Upper lobe of right lung (tissue), 1 donor: ENCODE data around the gene TROAP. TPM values are rescaled to one million over a fixed set of nuclear protein-coding genes. Genes with fewer than 3 reads are reported as not detected.

Source experiments
- ATAC-seq: fragments of 200-7000 bp; cut with Tn5 transposase; one replicate; pipeline ENCODE4 v1.9.1; 2020; ENCODE audit warnings: mild to moderate bottlenecking, moderate library complexity
- DNase-seq: peaks from one replicate; pipeline ENCODE4 v3.0.0-alpha.2; 2020
- H3K27ac ChIP-seq: fragments of 200-600 bp; one replicate; pipeline ENCODE4 v1.8.0; 2022
- H3K27me3 ChIP-seq: fragments of 200-600 bp; one replicate; pipeline ENCODE4 v1.8.0; 2022; ENCODE audit warnings: mild to moderate bottlenecking
- H3K36me3 ChIP-seq: fragments of 200-600 bp; one replicate; pipeline ENCODE4 v1.8.0; 2022
- H3K4me1 ChIP-seq: fragments of 200-600 bp; one replicate; pipeline ENCODE4 v1.8.0; 2022
- H3K4me3 ChIP-seq: fragments of 200-600 bp; one replicate; pipeline ENCODE4 v1.8.0; 2022; ENCODE audit warnings: mild to moderate bottlenecking
- H3K9me3 ChIP-seq: fragments of 200-600 bp; one replicate; pipeline ENCODE4 v1.8.0; 2022
- intact Hi-C: fragments of 100-400 bp; cut with DNase I; formaldehyde crosslinking; loops from one replicate; pipeline ENCODE4 v1.11.0; 2022
- total RNA-seq: library from RNA; stranded (reverse); fragmentation: NEBNext Ultra II Directional; extraction: Animal tissue kit (Norgen Biotek cat#: 25700); gene quantifications from one replicate; pipeline ENCODE4 v1.2.1, GENCODE V29; 2021
- TF ChIP-seq, protein P1 (sequence below): fragments of 200-600 bp; IDR thresholded peaks from one replicate; pipeline ENCODE4 v1.8.0; 2022; ENCODE audit warnings: antibody characterized with exemption
- donor health status: DM: no; HTN: yes; CAD: no; lungs with severe emphysema.

The TROAP gene
- total RNA-seq, 1 donor from 2014 or later: 0.96 TPM

DNA sequence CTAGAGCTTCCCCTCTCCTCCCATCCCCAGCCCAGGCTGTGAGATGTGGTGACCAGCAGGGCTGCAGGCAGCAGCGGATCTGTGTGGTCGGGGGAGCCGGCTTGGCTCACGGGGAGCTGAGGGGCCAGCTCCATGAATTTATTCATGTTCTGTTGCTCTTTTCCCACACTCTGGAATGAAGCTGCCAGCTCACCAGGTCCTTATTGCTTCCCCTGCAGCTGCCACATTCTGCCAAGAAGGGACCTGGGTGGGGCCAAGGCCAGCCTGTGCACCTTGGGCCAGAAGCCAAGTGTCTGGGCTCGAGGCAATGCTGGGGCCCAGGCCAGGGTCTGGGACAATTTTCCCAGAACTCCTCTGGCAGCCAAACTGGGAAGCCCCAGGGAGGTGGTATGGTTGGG lies 16.4 kb downstream of the TROAP start:
- intact Hi-C loops: no loop called here
- H3K4me3 ChIP-seq: no peak overlapping the region
- DNase-seq: peak; percentile 56
- no peaks in the 10 kb centered on the region for H3K36me3 ChIP-seq
- TF ChIP-seq, protein P1, sequence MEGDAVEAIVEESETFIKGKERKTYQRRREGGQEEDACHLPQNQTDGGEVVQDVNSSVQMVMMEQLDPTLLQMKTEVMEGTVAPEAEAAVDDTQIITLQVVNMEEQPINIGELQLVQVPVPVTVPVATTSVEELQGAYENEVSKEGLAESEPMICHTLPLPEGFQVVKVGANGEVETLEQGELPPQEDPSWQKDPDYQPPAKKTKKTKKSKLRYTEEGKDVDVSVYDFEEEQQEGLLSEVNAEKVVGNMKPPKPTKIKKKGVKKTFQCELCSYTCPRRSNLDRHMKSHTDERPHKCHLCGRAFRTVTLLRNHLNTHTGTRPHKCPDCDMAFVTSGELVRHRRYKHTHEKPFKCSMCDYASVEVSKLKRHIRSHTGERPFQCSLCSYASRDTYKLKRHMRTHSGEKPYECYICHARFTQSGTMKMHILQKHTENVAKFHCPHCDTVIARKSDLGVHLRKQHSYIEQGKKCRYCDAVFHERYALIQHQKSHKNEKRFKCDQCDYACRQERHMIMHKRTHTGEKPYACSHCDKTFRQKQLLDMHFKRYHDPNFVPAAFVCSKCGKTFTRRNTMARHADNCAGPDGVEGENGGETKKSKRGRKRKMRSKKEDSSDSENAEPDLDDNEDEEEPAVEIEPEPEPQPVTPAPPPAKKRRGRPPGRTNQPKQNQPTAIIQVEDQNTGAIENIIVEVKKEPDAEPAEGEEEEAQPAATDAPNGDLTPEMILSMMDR: no peak
- no peak overlapping the region for H3K27ac ChIP-seq
- peaks cover 67% of the 10 kb centered on the region for H3K27me3 ChIP-seq
- peaks cover 27% of the 10 kb centered on the region for H3K4me1 ChIP-seq
- ATAC-seq: no peak
- H3K9me3 ChIP-seq: no peaks in the 10 kb centered on the region

DNA sequence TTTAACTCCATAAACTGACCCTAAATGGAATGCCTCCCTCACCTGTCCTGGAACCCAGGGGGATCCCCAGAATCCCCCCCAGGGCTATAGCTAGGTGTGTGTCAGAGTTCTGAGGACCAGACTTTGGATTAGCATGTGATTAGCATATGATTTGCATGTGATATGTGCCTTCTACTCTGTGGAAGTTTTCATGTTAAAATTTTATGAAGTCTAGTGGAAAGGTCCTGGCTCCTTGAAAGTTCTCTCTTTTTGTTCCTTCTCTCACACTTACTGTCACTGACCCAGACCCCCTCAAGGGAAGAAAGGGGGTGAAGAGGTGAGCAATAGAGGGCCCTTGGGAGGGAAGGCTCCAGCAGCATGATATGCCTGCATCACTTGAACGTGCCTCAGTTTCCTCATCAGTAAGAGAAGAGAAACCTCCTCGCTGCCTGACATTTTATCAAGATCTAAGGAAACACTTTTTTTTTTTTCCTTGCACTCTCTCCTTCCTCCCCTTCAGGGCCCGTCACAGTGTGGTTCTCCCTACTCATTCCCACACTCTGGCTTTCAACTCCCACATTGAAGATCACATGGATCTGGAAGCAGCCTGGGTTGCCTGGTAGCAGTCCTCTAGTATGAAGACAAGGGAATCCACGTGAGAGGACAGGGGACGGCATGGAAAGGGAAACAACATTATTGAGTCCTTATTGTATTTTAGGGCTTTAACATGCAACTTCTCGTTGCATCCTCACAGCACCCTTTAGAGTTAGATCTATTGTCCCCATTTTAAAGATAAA lies 17.2 kb downstream of the TROAP start:
- ATAC-seq (no peak), DNase-seq (peak; percentile 3)
- H3K27ac ChIP-seq: no peak overlapping the region
- no peaks in the 10 kb centered on the region for H3K36me3 ChIP-seq
- H3K4me3 ChIP-seq: no peak overlapping the region
- intact Hi-C loops: loop anchor here (10.0 kb wide), 1 partner anchor 55 kb away; no protein-coding TSS in a partner anchor
- H3K4me1 ChIP-seq: peaks cover 31% of the 10 kb centered on the region
- H3K27me3 ChIP-seq: peaks cover 67% of the 10 kb centered on the region
- TF ChIP-seq, protein P1: no peak
- H3K9me3 ChIP-seq: no peaks in the 10 kb centered on the region

DNA sequence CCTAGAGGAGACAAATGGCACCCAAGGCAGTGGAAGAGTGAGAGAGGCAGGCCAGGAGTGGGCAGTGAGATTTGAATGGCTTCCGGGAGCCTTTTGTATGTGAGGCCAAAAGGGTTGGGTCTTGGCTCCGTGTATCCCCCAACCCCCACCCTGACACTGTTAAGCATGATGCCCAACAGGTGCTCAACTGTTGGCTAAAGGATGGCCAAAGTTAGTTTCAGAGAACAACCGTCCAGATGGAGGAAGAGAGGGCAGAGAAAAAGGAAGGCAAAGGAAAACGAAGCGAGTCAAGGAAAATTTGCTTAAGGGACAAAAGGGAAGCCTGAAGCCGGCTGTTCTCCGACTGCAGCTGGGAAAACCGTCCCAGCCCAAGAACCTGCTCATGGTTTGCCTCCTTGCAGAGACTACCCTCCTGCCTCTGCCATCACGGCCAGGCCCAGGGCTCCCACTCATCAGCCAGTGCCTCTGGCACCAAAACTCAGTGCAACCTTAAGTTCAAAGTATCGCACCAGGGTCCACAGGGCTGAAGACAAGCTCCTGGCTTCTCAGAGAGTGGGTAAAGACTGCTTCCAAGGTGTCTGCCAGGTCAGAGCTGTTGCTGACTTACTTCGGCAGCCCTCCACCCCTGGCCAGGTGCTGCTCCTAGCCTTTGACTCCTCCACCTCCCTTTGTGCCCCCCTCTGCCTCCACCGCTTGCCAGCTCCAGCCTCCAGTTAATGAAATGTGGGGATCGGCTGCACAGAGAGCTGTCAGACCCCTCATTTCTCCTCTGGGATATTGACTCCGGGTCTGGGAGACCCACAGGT lies 18.1 kb downstream of the TROAP start:
- Histone ChIP-seq H3K36me3 (no peaks in the 10 kb centered on the region), H3K4me1 (peaks cover 40% of the 10 kb centered on the region), H3K27me3 (peaks cover 67% of the 10 kb centered on the region), H3K4me3 (no peak overlapping the region), H3K27ac (no peak overlapping the region), H3K9me3 (no peaks in the 10 kb centered on the region)
- ATAC-seq (no peak), DNase-seq (peak; percentile 45)
- TF ChIP-seq, protein P1: no peak
- intact Hi-C loops: loop anchor here (10.0 kb wide), 1 partner anchor 56 kb away; no protein-coding TSS in a partner anchor

DNA sequence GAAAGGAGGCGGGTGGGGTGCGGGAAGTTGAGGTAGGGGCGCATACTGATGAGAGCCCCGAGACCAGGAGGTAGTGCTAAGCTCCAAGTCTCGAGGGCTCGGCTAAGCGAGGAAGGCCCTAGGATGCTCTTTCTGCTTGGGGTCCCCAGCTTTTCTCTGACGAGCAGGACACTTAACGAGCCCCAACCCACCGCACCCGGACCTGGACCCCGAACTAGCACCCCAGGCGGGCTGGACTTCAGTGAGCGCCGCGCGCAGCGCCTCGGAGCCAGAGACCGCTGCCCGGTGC lies 18.7 kb downstream of the TROAP start:
- Histone ChIP-seq H3K27ac (no peak overlapping the region), H3K4me3 (no peak overlapping the region), H3K9me3 (no peaks in the 10 kb centered on the region), H3K4me1 (peaks cover 40% of the 10 kb centered on the region), H3K27me3 (peaks cover 67% of the 10 kb centered on the region), H3K36me3 (no peaks in the 10 kb centered on the region)
- TF ChIP-seq, protein P1: no peak
- peak; percentile 66 for DNase-seq
- ATAC-seq: no peak
- intact Hi-C loops: loop anchor here (10.0 kb wide), 1 partner anchor 57 kb away; no protein-coding TSS in a partner anchor

DNA sequence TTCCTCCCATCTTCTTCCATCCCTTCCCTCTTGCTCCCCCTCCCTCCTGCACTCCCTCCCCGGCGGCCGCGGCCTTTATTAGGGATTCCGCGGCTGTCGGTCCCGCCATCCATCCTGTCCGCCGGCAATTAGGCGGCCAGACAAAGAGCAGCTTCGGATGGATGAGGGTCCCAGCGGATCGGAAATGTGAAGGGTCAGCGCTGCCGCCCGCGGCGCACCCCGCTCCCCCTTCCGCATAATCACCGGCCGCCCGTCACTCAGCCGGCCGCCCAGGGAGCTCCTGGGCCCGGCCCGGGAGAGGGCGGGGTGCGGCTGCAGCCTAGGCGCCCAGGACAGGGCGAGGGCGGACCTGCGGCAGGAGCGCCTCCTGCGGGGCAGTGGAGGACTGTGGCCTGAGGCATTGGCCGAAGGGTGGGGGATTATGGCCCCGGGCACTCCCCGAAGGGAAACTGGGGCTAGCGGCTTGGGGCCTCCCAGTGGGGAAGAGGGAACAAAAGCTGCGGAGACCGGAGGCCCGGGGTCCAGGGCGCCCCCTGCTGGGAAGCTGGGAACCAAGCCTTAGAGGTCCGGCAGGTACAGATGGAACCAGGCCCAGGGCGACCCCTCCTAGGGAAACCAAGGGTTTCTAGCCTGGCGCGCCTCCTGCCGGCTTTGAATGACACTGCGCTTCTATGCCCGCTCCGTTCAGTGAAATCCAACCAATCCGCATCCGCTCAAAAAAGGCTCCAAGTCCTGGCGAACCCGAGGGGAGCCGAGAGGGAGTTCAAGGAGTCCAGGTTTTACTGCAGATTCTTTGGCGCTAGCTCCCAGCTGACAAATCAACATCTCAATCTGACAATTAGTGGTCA lies 19.2 kb downstream of the TROAP start:
- Histone ChIP-seq H3K4me1 (peaks cover 40% of the 10 kb centered on the region), H3K27ac (no peak overlapping the region), H3K36me3 (no peaks in the 10 kb centered on the region), H3K27me3 (peaks cover 67% of the 10 kb centered on the region), H3K9me3 (no peaks in the 10 kb centered on the region), H3K4me3 (peak overlapping the region; percentile 42)
- TF ChIP-seq, protein P1: peak; percentile 85
- intact Hi-C loops: loop anchor here (10.0 kb wide), 1 partner anchor 57 kb away; no protein-coding TSS in a partner anchor
- ATAC-seq (peak; percentile 76), DNase-seq (peak; percentile 90)
